Measurements from ENCODE around the gene ALG1. TPM values are rescaled to one million over a fixed set of nuclear protein-coding genes. Genes with fewer than 3 reads are reported as not detected.

ALG1 gene
- total RNA-seq, 1 donor from 2014 or later = 23.1 TPM

DNA sequence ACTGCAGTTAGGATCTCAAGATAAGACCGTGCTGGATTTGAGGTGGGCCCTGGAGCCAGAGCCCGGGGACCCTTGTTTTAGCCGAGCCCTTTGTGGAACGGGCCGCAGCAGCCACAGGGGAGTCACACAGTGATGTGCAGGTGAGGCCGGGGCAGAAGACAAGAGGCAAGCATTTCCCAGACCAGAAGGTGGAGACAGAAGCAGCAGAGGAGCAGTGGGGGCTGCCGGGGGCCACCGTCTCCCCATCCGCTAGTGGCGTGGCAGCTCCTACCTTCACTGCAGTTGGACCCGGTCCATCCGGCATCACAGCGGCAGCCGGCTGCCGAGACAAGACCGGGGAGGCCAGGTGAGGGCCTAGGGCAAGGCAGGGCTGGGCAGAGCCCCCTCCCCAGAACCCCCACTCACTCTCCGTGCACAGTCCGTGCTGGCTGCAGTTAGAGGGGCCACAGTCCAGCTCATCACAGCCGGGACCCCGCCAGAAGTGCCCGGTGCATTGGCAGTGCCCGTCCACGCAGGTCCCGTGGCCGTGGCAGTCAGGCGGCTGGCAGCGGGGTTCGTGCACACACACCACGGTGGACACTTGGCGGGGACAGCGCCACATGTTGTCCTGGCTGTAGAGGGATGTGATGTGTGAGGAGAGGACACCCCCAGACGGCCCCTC lies 43.9 kb upstream of the ALG1 start:
- peaks cover 4% of the 10 kb centered on the region for H4K20me1 ChIP-seq (ENCODE audit: insufficient read depth, low read length)
- H3K9ac ChIP-seq (ENCODE audit: low read length) = no peak overlapping the region
- peaks cover 16% of the 10 kb centered on the region for H3K36me3 Mint-ChIP-seq (ENCODE audit: low read depth, unreplicated experiment)
- no peaks in the 10 kb centered on the region for H3K27me3 ChIP-seq (ENCODE audit: insufficient read depth, low read length)
- no peaks in the 10 kb centered on the region for H3K9me3 ChIP-seq (ENCODE audit: insufficient read depth, low read depth, low read length)
- FAIRE-seq (no peak), DNase-seq (ENCODE audit: low read depth) (no peak)
- no peaks in the 10 kb centered on the region for H3K36me3 ChIP-seq (ENCODE audit: insufficient read depth, low read length)
- TF ChIP-seq, protein P1, sequence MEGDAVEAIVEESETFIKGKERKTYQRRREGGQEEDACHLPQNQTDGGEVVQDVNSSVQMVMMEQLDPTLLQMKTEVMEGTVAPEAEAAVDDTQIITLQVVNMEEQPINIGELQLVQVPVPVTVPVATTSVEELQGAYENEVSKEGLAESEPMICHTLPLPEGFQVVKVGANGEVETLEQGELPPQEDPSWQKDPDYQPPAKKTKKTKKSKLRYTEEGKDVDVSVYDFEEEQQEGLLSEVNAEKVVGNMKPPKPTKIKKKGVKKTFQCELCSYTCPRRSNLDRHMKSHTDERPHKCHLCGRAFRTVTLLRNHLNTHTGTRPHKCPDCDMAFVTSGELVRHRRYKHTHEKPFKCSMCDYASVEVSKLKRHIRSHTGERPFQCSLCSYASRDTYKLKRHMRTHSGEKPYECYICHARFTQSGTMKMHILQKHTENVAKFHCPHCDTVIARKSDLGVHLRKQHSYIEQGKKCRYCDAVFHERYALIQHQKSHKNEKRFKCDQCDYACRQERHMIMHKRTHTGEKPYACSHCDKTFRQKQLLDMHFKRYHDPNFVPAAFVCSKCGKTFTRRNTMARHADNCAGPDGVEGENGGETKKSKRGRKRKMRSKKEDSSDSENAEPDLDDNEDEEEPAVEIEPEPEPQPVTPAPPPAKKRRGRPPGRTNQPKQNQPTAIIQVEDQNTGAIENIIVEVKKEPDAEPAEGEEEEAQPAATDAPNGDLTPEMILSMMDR (IDR thresholded peaks at IDR 0.05; ENCODE audit: insufficient read depth, low read depth, low read length) = no peak
- TF ChIP-seq EZH2 (IDR thresholded peaks at IDR 0.05; ENCODE audit: insufficient read depth, low read length) = no peak
- no peak overlapping the region for H2AFZ ChIP-seq (ENCODE audit: low read depth, low read length)
- no peak overlapping the region for H3K4me3 ChIP-seq (ENCODE audit: insufficient read depth, low read depth, low read length)
- no peaks in the 10 kb centered on the region for H3K27me3 Mint-ChIP-seq (ENCODE audit: low read depth, unreplicated experiment)
- H3K27ac Mint-ChIP-seq (ENCODE audit: unreplicated experiment) = no peak overlapping the region
- H3K4me3 Mint-ChIP-seq (ENCODE audit: unreplicated experiment) = no peak overlapping the region
- H3K4me1 ChIP-seq (ENCODE audit: insufficient read depth, low read length) = peaks cover under 1% of the 10 kb centered on the region
- H3K4me2 ChIP-seq (ENCODE audit: low read length) = no peak overlapping the region
- H3K9me3 Mint-ChIP-seq (ENCODE audit: unreplicated experiment) = no peaks in the 10 kb centered on the region
- no peak overlapping the region for H3K27ac ChIP-seq (ENCODE audit: low read depth, low read length)
- H3K4me1 Mint-ChIP-seq (ENCODE audit: low read depth, unreplicated experiment) = peaks cover 4% of the 10 kb centered on the region
- H3K79me2 ChIP-seq (ENCODE audit: insufficient read depth, low read length) = no peaks in the 10 kb centered on the region

DNA sequence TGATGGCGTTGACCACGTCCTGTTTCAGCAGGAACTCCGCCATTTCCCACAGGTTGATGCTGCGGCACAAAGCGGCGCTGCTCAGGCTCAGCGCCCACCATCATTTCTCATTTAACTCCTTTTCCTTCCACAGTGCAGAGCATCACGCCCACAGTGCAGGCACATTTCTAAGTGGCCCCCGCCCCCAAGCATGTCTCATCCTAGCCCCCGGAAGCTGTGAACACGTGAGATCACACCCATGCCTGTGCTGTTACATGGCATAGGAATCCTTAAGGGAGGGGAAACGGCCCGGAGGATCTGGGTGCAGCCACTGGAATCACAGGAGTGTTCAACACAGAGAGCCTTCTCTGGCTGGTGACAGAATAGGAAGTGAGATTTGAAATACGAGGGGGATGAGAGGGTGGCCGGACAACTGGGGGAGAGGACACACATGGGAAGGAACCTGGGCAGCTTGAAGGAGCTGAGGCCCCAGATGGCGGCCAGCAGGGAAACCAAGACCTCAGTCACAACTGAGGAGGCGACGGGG lies 42.6 kb upstream of the ALG1 start:
- Mint-ChIP-seq H3K4me1 (ENCODE audit: low read depth, unreplicated experiment) (peaks cover 4% of the 10 kb centered on the region), H3K4me3 (ENCODE audit: unreplicated experiment) (no peak overlapping the region), H3K36me3 (ENCODE audit: low read depth, unreplicated experiment) (peaks cover 16% of the 10 kb centered on the region), H3K27me3 (ENCODE audit: low read depth, unreplicated experiment) (no peaks in the 10 kb centered on the region), H3K27ac (ENCODE audit: unreplicated experiment) (no peak overlapping the region), H3K9me3 (ENCODE audit: unreplicated experiment) (no peaks in the 10 kb centered on the region)
- Histone ChIP-seq H3K9me3 (ENCODE audit: insufficient read depth, low read depth, low read length) (no peaks in the 10 kb centered on the region), H2AFZ (ENCODE audit: low read depth, low read length) (no peak overlapping the region), H3K27me3 (ENCODE audit: insufficient read depth, low read length) (no peaks in the 10 kb centered on the region), H3K4me1 (ENCODE audit: insufficient read depth, low read length) (peaks cover 9% of the 10 kb centered on the region), H3K4me3 (ENCODE audit: insufficient read depth, low read depth, low read length) (no peak overlapping the region), H3K4me2 (ENCODE audit: low read length) (no peak overlapping the region), H3K27ac (ENCODE audit: low read depth, low read length) (no peak overlapping the region), H3K9ac (ENCODE audit: low read length) (no peak overlapping the region), H3K79me2 (ENCODE audit: insufficient read depth, low read length) (no peaks in the 10 kb centered on the region), H4K20me1 (ENCODE audit: insufficient read depth, low read length) (peaks cover 4% of the 10 kb centered on the region), H3K36me3 (ENCODE audit: insufficient read depth, low read length) (no peaks in the 10 kb centered on the region)
- no peak for FAIRE-seq
- DNase-seq (ENCODE audit: low read depth) = no peak
- no peak for TF ChIP-seq EZH2 (IDR thresholded peaks at IDR 0.05; ENCODE audit: insufficient read depth, low read length)
- TF ChIP-seq, protein P1 (IDR thresholded peaks at IDR 0.05; ENCODE audit: insufficient read depth, low read depth, low read length) = no peak

DNA sequence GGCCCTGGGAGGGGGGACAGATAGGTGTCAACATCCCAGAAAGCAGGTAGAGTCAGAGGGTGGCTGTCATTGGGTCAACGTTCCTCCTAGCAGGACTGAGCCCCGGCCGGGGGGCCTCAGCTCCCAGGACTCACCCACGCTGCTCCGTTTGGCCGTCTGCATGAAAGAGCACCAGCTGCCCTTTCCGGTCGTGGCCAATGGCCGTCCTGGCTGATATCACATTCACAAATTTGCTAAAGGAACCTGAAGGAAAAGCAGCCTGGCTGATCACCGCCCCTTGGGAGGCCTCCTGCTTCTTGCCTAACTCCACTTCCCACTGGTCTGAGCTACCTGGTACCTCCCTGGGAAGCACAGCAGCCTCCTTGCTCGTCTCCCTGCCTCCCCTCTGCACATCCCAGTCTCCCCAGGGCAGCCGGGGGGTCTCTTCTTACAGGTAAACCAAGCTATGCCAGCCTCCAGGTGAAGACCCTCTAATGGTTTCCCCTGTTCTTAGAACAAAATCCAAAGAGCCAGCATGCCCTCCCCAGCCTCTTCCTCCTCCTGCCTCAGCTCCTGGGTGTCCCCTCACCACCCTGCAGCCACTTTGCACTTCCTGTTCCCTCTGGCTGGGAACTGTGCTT lies 41.3 kb upstream of the ALG1 start:
- no peak for FAIRE-seq
- no peak for TF ChIP-seq EZH2 (IDR thresholded peaks at IDR 0.05; ENCODE audit: insufficient read depth, low read length)
- TF ChIP-seq, protein P1 (IDR thresholded peaks at IDR 0.05; ENCODE audit: insufficient read depth, low read depth, low read length) = no peak
- no peak overlapping the region for H3K27ac Mint-ChIP-seq (ENCODE audit: unreplicated experiment)
- no peaks in the 10 kb centered on the region for H3K9me3 ChIP-seq (ENCODE audit: insufficient read depth, low read depth, low read length)
- no peak overlapping the region for H2AFZ ChIP-seq (ENCODE audit: low read depth, low read length)
- H3K9me3 Mint-ChIP-seq (ENCODE audit: unreplicated experiment) = no peaks in the 10 kb centered on the region
- H4K20me1 ChIP-seq (ENCODE audit: insufficient read depth, low read length) = no peaks in the 10 kb centered on the region
- peaks cover 7% of the 10 kb centered on the region for H3K4me1 Mint-ChIP-seq (ENCODE audit: low read depth, unreplicated experiment)
- H3K27ac ChIP-seq (ENCODE audit: low read depth, low read length) = no peak overlapping the region
- H3K4me2 ChIP-seq (ENCODE audit: low read length) = no peak overlapping the region
- H3K27me3 Mint-ChIP-seq (ENCODE audit: low read depth, unreplicated experiment) = no peaks in the 10 kb centered on the region
- H3K4me3 Mint-ChIP-seq (ENCODE audit: unreplicated experiment) = no peak overlapping the region
- H3K4me1 ChIP-seq (ENCODE audit: insufficient read depth, low read length) = peaks cover 13% of the 10 kb centered on the region
- no peaks in the 10 kb centered on the region for H3K27me3 ChIP-seq (ENCODE audit: insufficient read depth, low read length)
- no peak for DNase-seq (ENCODE audit: low read depth)
- H3K36me3 Mint-ChIP-seq (ENCODE audit: low read depth, unreplicated experiment) = peaks cover 16% of the 10 kb centered on the region
- H3K9ac ChIP-seq (ENCODE audit: low read length) = no peak overlapping the region
- H3K4me3 ChIP-seq (ENCODE audit: insufficient read depth, low read depth, low read length) = no peak overlapping the region
- no peaks in the 10 kb centered on the region for H3K79me2 ChIP-seq (ENCODE audit: insufficient read depth, low read length)
- H3K36me3 ChIP-seq (ENCODE audit: insufficient read depth, low read length) = no peaks in the 10 kb centered on the region

Measured in astrocyte (in vitro differentiated cells and primary cell).